Keratinocyte (primary cell): Measurements from ENCODE around the gene CACNA1H. TPM values are rescaled to one million over a fixed set of nuclear protein-coding genes. Genes with fewer than 3 reads are reported as not detected.

Experiments
- DNase-seq: peaks from one replicate; pipeline ENCODE4 v3.0.0-alpha.2; 2011; ENCODE audit warnings: low read depth, missing footprints, low spot score
- FAIRE-seq: peaks from 2 replicates; lab custom pipeline; 2011; peaks lifted over from hg19 to GRCh38; lab: Jason Lieb, UNC
- H2AFZ ChIP-seq: 2 replicates; pipeline ENCODE4 v1.6.0; 2012; ENCODE audit warnings: low read length, control low read depth, inconsistent platforms; ENCODE audit not compliant: control insufficient read depth
- H3K27ac ChIP-seq: 2 replicates; pipeline ENCODE4 v1.5.1; 2011; ENCODE audit warnings: low read length; ENCODE audit not compliant: control insufficient read depth, insufficient read depth
- H3K27me3 ChIP-seq: 3 replicates; pipeline ENCODE4 v1.6.0; 2011; ENCODE audit warnings: low read length; ENCODE audit not compliant: control insufficient read depth, insufficient read depth; ENCODE audit errors: extremely low read depth
- H3K36me3 ChIP-seq, 2 experiments: 2 replicates in 1 of 2; 3 replicates in 1 of 2; pipeline ENCODE4 v1.5.1; 2011; ENCODE audit warnings: low read length in 2 of 2, mild to moderate bottlenecking in 1 of 2; ENCODE audit not compliant: control insufficient read depth in 2 of 2, insufficient read depth in 2 of 2; ENCODE audit errors: extremely low read depth in 1 of 2
- H3K4me1 ChIP-seq: 3 replicates; pipeline ENCODE4 v1.5.1; 2011; ENCODE audit warnings: low read length; ENCODE audit not compliant: control insufficient read depth, insufficient read depth; ENCODE audit errors: extremely low read depth
- H3K4me2 ChIP-seq: 3 replicates; pipeline ENCODE4 v1.6.0; 2011; ENCODE audit warnings: low read depth, low read length; ENCODE audit not compliant: control insufficient read depth, insufficient read depth; ENCODE audit errors: extremely low read depth
- H3K4me3 ChIP-seq, 3 experiments: fragments of 200-600 bp in 1 of 3; sonication (generic) in 1 of 3; 2 replicates in 2 of 3; 3 replicates in 1 of 3; pipeline ENCODE4 v1.5.1; 2011 to 2016; ENCODE audit warnings: low read length in 3 of 3, mild to moderate bottlenecking in 3 of 3, control low read depth in 2 of 3, inconsistent platforms in 1 of 3, low read depth in 1 of 3, mixed read lengths in 1 of 3, mixed run types in 1 of 3, moderate library complexity in 1 of 3; ENCODE audit not compliant: control insufficient read depth in 2 of 3, insufficient read depth in 2 of 3; ENCODE audit errors: extremely low read depth in 1 of 3
- H3K79me2 ChIP-seq: 2 replicates; pipeline ENCODE4 v1.6.0; 2012; ENCODE audit warnings: low read length; ENCODE audit not compliant: control insufficient read depth, insufficient read depth
- H3K9ac ChIP-seq: 3 replicates; pipeline ENCODE4 v1.6.0; 2011; ENCODE audit warnings: low read length; ENCODE audit not compliant: control insufficient read depth, insufficient read depth; ENCODE audit errors: extremely low read depth
- H3K9me1 ChIP-seq: 3 replicates; pipeline ENCODE4 v1.6.0; 2011; ENCODE audit warnings: low read length; ENCODE audit not compliant: control insufficient read depth, insufficient read depth; ENCODE audit errors: extremely low read depth
- H3K9me3 ChIP-seq: 2 replicates; pipeline ENCODE4 v1.5.1; 2012; ENCODE audit warnings: low read depth, low read length; ENCODE audit not compliant: control insufficient read depth
- H4K20me1 ChIP-seq: 3 replicates; pipeline ENCODE4 v1.6.0; 2011; ENCODE audit warnings: low read length; ENCODE audit not compliant: control insufficient read depth, insufficient read depth; ENCODE audit errors: extremely low read depth
- CTCF ChIP-seq, 3 experiments: IDR thresholded peaks in 1 of 3; conservative IDR thresholded peaks in 1 of 3; optimal IDR thresholded peaks in 1 of 3; 2 replicates in 2 of 3; 3 replicates in 1 of 3; pipeline versions ENCODE3 to v1.5.1; 2011; ENCODE audit warnings: low read length in 3 of 3, mild to moderate bottlenecking in 3 of 3, moderate library complexity in 2 of 3, control low read depth in 1 of 3, inconsistent platforms in 1 of 3; ENCODE audit not compliant: insufficient read depth in 2 of 3; ENCODE audit errors: extremely low read depth in 1 of 3
- EZH2 ChIP-seq: IDR thresholded peaks from one replicate; pipeline ENCODE4 v1.6.1; 2012; ENCODE audit warnings: inconsistent platforms, mild to moderate bottlenecking, low read length, moderate library complexity
- dilution Hi-C: fragments of 300-500 bp; cut with MboI; formaldehyde crosslinking; loops from one replicate; pipeline ENCODE4 v1.7.0; 2020; ENCODE audit warnings: low sequenced_read_pairs; ENCODE audit not compliant: extremely low pct_ligation_motif_present
- polyA plus RNA-seq, 5 experiments: library from polyadenylated mRNA; depleted of rRNA in 3 of 5; stranded (reverse) in 3 of 5; stranded (forward) in 1 of 5; unstranded in 1 of 5; fragments of >200 nt; gene quantifications; 1 replicate in 1 of 5; 2 replicates in 3 of 5; 3 replicates in 1 of 5; pipeline versions ENCODE4 v1.2.1 to v1.2.3, GENCODE V29; 2011 to 2012; ENCODE audit warnings: missing spikeins in 2 of 5, low read depth in 1 of 5, low replicate concordance in 1 of 5

CACNA1H gene
- polyA plus RNA-seq, 1 donor (not counting 4 experiments of a cell fraction or from before 2014, with no cell fraction given) = not detected

- FAIRE-seq = no peak
Measured at GRCh38 chr16:1217526-1217925, 64.6 kb downstream of the CACNA1H start.

DNA sequence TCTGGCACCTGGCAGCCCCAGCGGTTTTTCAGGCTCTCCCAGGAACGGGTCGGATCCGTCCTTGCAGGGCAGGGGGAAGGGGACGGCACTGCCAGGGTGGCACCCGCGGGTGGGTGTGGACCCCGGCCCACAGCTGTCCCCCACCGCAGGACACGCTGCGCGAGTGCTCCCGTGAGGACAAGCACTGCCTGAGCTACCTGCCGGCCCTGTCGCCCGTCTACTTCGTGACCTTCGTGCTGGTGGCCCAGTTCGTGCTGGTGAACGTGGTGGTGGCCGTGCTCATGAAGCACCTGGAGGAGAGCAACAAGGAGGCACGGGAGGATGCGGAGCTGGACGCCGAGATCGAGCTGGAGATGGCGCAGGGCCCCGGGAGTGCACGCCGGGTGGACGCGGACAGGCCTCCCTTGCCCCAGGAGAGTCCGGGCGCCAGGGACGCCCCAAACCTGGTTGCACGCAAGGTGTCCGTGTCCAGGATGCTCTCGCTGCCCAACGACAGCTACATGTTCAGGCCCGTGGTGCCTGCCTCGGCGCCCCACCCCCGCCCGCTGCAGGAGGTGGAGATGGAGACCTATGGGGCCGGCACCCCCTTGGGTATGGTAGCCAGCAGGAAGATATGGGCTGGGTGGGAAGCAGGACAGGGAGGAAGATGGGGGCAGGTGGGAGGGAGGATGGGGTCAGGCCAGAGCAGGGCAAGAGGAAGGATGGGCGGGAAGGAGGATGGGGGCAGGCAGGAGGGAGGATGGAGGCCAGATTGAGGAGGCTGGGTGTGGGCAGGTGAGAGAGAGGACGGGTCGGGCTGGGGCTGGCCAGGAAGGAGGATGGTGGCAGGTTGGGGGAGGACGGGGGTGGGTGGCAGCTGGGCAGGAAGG lies 65.4 kb downstream of the CACNA1H start:
- H3K27me3 ChIP-seq = peaks cover 5% of the 10 kb centered on the region
- no peak overlapping the region for H3K4me3 ChIP-seq
- H3K36me3 ChIP-seq = no peaks in the 10 kb centered on the region
- TF ChIP-seq EZH2 = no peak
- TF ChIP-seq CTCF (optimal IDR thresholded peaks at IDR 0.05 in 1 of 3, IDR thresholded peaks at IDR 0.05 in 1 of 3, conservative IDR thresholded peaks at IDR 0.05 in 1 of 3; ENCODE audit: extremely low read depth in 1 of 3, insufficient read depth in 2 of 3, low read length in 3 of 3) = no peak
- FAIRE-seq (no peak), DNase-seq (no peak)
- H3K9me3 ChIP-seq = no peaks in the 10 kb centered on the region
- no peaks in the 10 kb centered on the region for H3K79me2 ChIP-seq
- no peak overlapping the region for H3K9ac ChIP-seq
- no peaks in the 10 kb centered on the region for H3K9me1 ChIP-seq
- H3K4me2 ChIP-seq = no peak overlapping the region
- no peak overlapping the region for H2AFZ ChIP-seq
- H4K20me1 ChIP-seq = no peaks in the 10 kb centered on the region
- H3K27ac ChIP-seq = no peak overlapping the region
- dilution Hi-C loops = no loop called here
- H3K4me1 ChIP-seq = no peaks in the 10 kb centered on the region

More at GRCh38 chr16:1217526-1217925, 64.6 kb downstream of the CACNA1H start:
- no peak overlapping the region for H3K4me3 ChIP-seq
- H3K79me2 ChIP-seq = no peaks in the 10 kb centered on the region
- H3K9ac ChIP-seq = no peak overlapping the region
- peaks cover 2% of the 10 kb centered on the region for H3K9me3 ChIP-seq
- H3K4me2 ChIP-seq = no peak overlapping the region
- no peaks in the 10 kb centered on the region for H4K20me1 ChIP-seq
- peaks cover 5% of the 10 kb centered on the region for H3K27me3 ChIP-seq
- no peak overlapping the region for H3K27ac ChIP-seq
- no peaks in the 10 kb centered on the region for H3K9me1 ChIP-seq
- TF ChIP-seq CTCF (optimal IDR thresholded peaks at IDR 0.05 in 1 of 3, IDR thresholded peaks at IDR 0.05 in 1 of 3, conservative IDR thresholded peaks at IDR 0.05 in 1 of 3; ENCODE audit: extremely low read depth in 1 of 3, insufficient read depth in 2 of 3, low read length in 3 of 3) (no peak), EZH2 (no peak)
- dilution Hi-C loops = no loop called here
- H3K4me1 ChIP-seq = no peaks in the 10 kb centered on the region
- H2AFZ ChIP-seq = no peak overlapping the region
- H3K36me3 ChIP-seq = no peaks in the 10 kb centered on the region
- no peak for DNase-seq
